WTC11 (cell line): ENCODE results near the gene CD82.

Source experiments
- AFF4 ChIP-seq: sonication (generic); formaldehyde crosslinking; IDR thresholded peaks from 2 replicates; pipeline ENCODE4 v1.8.1; 2023; ENCODE audit warnings: mild to moderate bottlenecking, missing genetic modification reagents, borderline replicate concordance
- CREB1 ChIP-seq: sonication (generic); formaldehyde crosslinking; IDR thresholded peaks from 2 replicates; pipeline ENCODE4 v1.8.0; 2023; ENCODE audit warnings: mild to moderate bottlenecking, missing genetic modification reagents
- CTCF ChIP-seq: fragments of 200-600 bp; IDR thresholded peaks from 2 replicates; pipeline ENCODE4 v1.8.0; 2022; ENCODE audit warnings: antibody characterized with exemption
- ELF4 ChIP-seq: sonication (generic); formaldehyde crosslinking; IDR thresholded peaks from 2 replicates; pipeline ENCODE4 v1.8.1; 2022; ENCODE audit warnings: low read depth, mild to moderate bottlenecking, moderate library complexity, missing genetic modification reagents
- MYBL2 ChIP-seq: sonication (generic); formaldehyde crosslinking; IDR thresholded peaks from 2 replicates; pipeline ENCODE4 v1.8.1; 2023; ENCODE audit warnings: mild to moderate bottlenecking, moderate library complexity, missing genetic modification reagents
- NR3C1 ChIP-seq: sonication (generic); formaldehyde crosslinking; conservative IDR thresholded peaks from 2 replicates; pipeline ENCODE4 v1.8.1; 2023; ENCODE audit warnings: low read depth, mild to moderate bottlenecking, missing genetic modification reagents
- TEAD4 ChIP-seq: sonication (generic); formaldehyde crosslinking; IDR thresholded peaks from 2 replicates; pipeline ENCODE4 v1.8.0; 2022; ENCODE audit warnings: mild to moderate bottlenecking, missing genetic modification reagents
- TF ChIP-seq, protein P1 (sequence below): sonication (generic); formaldehyde crosslinking; IDR thresholded peaks from 2 replicates; pipeline ENCODE4 v1.8.1; 2022; ENCODE audit warnings: low read depth, missing genetic modification reagents, borderline replicate concordance
- TF ChIP-seq, protein P2 (sequence below): sonication (generic); formaldehyde crosslinking; IDR thresholded peaks from 2 replicates; pipeline ENCODE4 v1.8.0; 2023; ENCODE audit warnings: missing genetic modification reagents
- TF ChIP-seq, protein P3 (sequence below): sonication (generic); formaldehyde crosslinking; IDR thresholded peaks from 2 replicates; pipeline ENCODE4 v1.8.1; 2023; ENCODE audit warnings: mild to moderate bottlenecking, moderate library complexity, missing genetic modification reagents
- TF ChIP-seq, protein P4 (sequence below): sonication (generic); formaldehyde crosslinking; IDR thresholded peaks from 2 replicates; pipeline ENCODE4 v1.8.1; 2022; ENCODE audit warnings: mild to moderate bottlenecking, moderate library complexity, missing genetic modification reagents
- TF ChIP-seq, protein P5 (sequence below): sonication (generic); formaldehyde crosslinking; IDR thresholded peaks from 2 replicates; pipeline ENCODE4 v1.8.0; 2022; ENCODE audit warnings: mild to moderate bottlenecking, missing genetic modification reagents
- TF ChIP-seq, protein P6 (sequence below): sonication (generic); formaldehyde crosslinking; IDR thresholded peaks from 2 replicates; pipeline ENCODE4 v1.8.1; 2023; ENCODE audit warnings: mild to moderate bottlenecking, missing genetic modification reagents, moderate library complexity
- TF ChIP-seq, protein P7 (sequence below): sonication (generic); formaldehyde crosslinking; conservative IDR thresholded peaks from 2 replicates; pipeline ENCODE4 v1.8.1; 2022; ENCODE audit warnings: mild to moderate bottlenecking, missing genetic modification reagents

DNA sequence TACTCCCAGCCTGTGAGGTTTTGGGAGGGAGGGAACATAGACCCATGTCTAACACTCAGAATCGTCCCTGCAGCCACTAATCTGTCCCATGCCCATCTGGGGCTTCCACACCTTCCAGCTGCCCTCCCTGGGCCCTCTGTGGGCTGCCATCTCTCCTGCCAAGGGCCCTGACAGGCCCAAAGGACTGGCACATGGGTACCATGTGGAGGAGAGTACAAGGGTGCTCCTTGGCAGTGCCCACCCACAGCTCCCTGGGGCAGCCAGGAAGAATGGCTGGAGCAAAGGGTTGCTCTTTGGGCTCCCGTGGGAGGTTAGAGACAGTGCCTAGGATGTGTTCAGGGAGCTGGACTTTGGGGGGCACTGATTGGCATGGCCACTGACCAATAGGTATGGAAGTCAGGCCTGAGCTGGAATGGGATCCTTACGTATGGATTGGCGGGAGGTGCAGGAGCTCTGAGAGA lies 56.8 kb downstream of the CD82 start:
- TF ChIP-seq CTCF = no peak
- TF ChIP-seq, protein P1, sequence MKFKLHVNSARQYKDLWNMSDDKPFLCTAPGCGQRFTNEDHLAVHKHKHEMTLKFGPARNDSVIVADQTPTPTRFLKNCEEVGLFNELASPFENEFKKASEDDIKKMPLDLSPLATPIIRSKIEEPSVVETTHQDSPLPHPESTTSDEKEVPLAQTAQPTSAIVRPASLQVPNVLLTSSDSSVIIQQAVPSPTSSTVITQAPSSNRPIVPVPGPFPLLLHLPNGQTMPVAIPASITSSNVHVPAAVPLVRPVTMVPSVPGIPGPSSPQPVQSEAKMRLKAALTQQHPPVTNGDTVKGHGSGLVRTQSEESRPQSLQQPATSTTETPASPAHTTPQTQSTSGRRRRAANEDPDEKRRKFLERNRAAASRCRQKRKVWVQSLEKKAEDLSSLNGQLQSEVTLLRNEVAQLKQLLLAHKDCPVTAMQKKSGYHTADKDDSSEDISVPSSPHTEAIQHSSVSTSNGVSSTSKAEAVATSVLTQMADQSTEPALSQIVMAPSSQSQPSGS = no peak
- no peak for TF ChIP-seq ELF4 (CRISPR knock-in tag)
- TF ChIP-seq, protein P2, sequence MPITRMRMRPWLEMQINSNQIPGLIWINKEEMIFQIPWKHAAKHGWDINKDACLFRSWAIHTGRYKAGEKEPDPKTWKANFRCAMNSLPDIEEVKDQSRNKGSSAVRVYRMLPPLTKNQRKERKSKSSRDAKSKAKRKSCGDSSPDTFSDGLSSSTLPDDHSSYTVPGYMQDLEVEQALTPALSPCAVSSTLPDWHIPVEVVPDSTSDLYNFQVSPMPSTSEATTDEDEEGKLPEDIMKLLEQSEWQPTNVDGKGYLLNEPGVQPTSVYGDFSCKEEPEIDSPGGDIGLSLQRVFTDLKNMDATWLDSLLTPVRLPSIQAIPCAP (CRISPR knock-in tag) = no peak
- TF ChIP-seq, protein P3, sequence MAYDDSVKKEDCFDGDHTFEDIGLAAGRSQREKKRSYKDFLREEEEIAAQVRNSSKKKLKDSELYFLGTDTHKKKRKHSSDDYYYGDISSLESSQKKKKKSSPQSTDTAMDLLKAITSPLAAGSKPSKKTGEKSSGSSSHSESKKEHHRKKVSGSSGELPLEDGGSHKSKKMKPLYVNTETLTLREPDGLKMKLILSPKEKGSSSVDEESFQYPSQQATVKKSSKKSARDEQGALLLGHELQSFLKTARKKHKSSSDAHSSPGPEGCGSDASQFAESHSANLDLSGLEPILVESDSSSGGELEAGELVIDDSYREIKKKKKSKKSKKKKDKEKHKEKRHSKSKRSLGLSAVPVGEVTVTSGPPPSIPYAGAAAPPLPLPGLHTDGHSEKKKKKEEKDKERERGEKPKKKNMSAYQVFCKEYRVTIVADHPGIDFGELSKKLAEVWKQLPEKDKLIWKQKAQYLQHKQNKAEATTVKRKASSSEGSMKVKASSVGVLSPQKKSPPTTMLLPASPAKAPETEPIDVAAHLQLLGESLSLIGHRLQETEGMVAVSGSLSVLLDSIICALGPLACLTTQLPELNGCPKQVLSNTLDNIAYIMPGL (CRISPR knock-in tag) = no peak
- TF ChIP-seq, protein P4, sequence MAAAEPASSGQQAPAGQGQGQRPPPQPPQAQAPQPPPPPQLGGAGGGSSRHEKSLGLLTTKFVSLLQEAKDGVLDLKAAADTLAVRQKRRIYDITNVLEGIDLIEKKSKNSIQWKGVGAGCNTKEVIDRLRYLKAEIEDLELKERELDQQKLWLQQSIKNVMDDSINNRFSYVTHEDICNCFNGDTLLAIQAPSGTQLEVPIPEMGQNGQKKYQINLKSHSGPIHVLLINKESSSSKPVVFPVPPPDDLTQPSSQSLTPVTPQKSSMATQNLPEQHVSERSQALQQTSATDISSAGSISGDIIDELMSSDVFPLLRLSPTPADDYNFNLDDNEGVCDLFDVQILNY (CRISPR knock-in tag) = no peak
- TF ChIP-seq MYBL2 = no peak
- no peak for TF ChIP-seq AFF4
- no peak for TF ChIP-seq NR3C1 (CRISPR knock-in tag)
- TF ChIP-seq, protein P5, sequence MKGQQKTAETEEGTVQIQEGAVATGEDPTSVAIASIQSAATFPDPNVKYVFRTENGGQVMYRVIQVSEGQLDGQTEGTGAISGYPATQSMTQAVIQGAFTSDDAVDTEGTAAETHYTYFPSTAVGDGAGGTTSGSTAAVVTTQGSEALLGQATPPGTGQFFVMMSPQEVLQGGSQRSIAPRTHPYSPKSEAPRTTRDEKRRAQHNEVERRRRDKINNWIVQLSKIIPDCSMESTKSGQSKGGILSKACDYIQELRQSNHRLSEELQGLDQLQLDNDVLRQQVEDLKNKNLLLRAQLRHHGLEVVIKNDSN (CRISPR knock-in tag) = no peak
- TF ChIP-seq TEAD4 (CRISPR knock-in tag) = no peak
- TF ChIP-seq, protein P6, sequence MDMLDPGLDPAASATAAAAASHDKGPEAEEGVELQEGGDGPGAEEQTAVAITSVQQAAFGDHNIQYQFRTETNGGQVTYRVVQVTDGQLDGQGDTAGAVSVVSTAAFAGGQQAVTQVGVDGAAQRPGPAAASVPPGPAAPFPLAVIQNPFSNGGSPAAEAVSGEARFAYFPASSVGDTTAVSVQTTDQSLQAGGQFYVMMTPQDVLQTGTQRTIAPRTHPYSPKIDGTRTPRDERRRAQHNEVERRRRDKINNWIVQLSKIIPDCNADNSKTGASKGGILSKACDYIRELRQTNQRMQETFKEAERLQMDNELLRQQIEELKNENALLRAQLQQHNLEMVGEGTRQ = no peak
- TF ChIP-seq, protein P7, sequence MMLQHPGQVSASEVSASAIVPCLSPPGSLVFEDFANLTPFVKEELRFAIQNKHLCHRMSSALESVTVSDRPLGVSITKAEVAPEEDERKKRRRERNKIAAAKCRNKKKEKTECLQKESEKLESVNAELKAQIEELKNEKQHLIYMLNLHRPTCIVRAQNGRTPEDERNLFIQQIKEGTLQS (CRISPR knock-in tag) = no peak
- no peak for TF ChIP-seq CREB1 (CRISPR knock-in tag)
